ENCODE results near the gene CCBE1.

- TF ChIP-seq, protein P1, sequence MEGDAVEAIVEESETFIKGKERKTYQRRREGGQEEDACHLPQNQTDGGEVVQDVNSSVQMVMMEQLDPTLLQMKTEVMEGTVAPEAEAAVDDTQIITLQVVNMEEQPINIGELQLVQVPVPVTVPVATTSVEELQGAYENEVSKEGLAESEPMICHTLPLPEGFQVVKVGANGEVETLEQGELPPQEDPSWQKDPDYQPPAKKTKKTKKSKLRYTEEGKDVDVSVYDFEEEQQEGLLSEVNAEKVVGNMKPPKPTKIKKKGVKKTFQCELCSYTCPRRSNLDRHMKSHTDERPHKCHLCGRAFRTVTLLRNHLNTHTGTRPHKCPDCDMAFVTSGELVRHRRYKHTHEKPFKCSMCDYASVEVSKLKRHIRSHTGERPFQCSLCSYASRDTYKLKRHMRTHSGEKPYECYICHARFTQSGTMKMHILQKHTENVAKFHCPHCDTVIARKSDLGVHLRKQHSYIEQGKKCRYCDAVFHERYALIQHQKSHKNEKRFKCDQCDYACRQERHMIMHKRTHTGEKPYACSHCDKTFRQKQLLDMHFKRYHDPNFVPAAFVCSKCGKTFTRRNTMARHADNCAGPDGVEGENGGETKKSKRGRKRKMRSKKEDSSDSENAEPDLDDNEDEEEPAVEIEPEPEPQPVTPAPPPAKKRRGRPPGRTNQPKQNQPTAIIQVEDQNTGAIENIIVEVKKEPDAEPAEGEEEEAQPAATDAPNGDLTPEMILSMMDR (IDR thresholded peaks at IDR 0.05), result no peak
- TF ChIP-seq POLR2A (IDR thresholded peaks at IDR 0.05), result no peak
Observed at GRCh38 chr18:59690186-59690982, 6.8 kb downstream of the CCBE1 start.

Measured in uterus (tissue), 2 donors.